IMR-90 (cell line): Measurements from ENCODE around the gene ANHX.

Source experiments
- BHLHE40 ChIP-seq: fragments of 150-350 bp; IDR thresholded peaks from 2 replicates; pipeline ENCODE4 v1.6.1; 2016; ENCODE audit warnings: mild to moderate bottlenecking, low read depth, low read length
- MAFK ChIP-seq: IDR thresholded peaks from 2 replicates; pipeline ENCODE4 v1.6.1; 2012; ENCODE audit warnings: low read depth, low read length, improper control_type of control experiment
- MAZ ChIP-seq: IDR thresholded peaks from 2 replicates; pipeline ENCODE4 v1.6.1; 2012; ENCODE audit warnings: low read depth, mild to moderate bottlenecking, low read length, improper control_type of control experiment, moderate library complexity, borderline replicate concordance
- POLR2A ChIP-seq: IDR thresholded peaks from 2 replicates; pipeline ENCODE4 v1.6.1; 2012; ENCODE audit warnings: mild to moderate bottlenecking, low read depth, low read length
- RAD21 ChIP-seq: IDR thresholded peaks from 2 replicates; pipeline ENCODE4 v1.6.1; 2012; ENCODE audit warnings: low read length, improper control_type of control experiment
- RCOR1 ChIP-seq: IDR thresholded peaks from 2 replicates; pipeline ENCODE4 v1.6.1; 2012; ENCODE audit warnings: mild to moderate bottlenecking, low read length, improper control_type of control experiment; ENCODE audit not compliant: insufficient replicate concordance
- RFX5 ChIP-seq: IDR thresholded peaks from 2 replicates; pipeline ENCODE4 v1.8.0; 2012; ENCODE audit warnings: low read depth, mild to moderate bottlenecking, low read length, moderate library complexity
- SMC3 ChIP-seq: fragments of 150-350 bp; IDR thresholded peaks from 2 replicates; pipeline ENCODE4 v1.6.1; 2016; ENCODE audit warnings: low read depth, mild to moderate bottlenecking, antibody characterized with exemption, low read length, moderate library complexity
- TF ChIP-seq, protein P1 (sequence below): conservative IDR thresholded peaks from 2 replicates; pipeline ENCODE4 v1.5.1; 2012; ENCODE audit warnings: mild to moderate bottlenecking, low read depth, low read length, improper control_type of control experiment
- TF ChIP-seq, protein P2 (sequence below): fragments of 150-350 bp; IDR thresholded peaks from 2 replicates; pipeline ENCODE4 v1.6.1; 2017; ENCODE audit warnings: mild to moderate bottlenecking, antibody characterized with exemption, low read length, low read depth

DNA sequence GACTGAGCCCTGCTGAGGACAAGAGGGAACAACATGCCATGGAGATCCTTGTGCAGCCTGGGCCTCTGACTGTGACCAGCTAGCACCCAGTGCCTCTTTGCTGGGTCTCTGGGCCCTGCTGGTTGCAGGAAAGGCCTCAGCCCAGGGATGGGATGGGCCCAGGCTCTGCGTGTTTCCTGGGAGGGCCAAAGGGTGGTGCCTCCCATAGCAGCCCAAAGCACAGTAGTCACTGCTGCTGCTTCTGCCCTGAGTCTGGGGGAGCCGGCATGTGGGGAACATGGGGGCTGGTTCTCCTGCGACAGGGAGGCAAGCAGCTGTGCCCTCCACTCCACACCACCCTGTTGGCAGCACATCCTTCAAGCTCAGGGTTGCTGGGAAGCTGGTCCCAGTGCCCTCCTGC lies 18.5 kb downstream of the ANHX start:
- TF ChIP-seq, protein P1, sequence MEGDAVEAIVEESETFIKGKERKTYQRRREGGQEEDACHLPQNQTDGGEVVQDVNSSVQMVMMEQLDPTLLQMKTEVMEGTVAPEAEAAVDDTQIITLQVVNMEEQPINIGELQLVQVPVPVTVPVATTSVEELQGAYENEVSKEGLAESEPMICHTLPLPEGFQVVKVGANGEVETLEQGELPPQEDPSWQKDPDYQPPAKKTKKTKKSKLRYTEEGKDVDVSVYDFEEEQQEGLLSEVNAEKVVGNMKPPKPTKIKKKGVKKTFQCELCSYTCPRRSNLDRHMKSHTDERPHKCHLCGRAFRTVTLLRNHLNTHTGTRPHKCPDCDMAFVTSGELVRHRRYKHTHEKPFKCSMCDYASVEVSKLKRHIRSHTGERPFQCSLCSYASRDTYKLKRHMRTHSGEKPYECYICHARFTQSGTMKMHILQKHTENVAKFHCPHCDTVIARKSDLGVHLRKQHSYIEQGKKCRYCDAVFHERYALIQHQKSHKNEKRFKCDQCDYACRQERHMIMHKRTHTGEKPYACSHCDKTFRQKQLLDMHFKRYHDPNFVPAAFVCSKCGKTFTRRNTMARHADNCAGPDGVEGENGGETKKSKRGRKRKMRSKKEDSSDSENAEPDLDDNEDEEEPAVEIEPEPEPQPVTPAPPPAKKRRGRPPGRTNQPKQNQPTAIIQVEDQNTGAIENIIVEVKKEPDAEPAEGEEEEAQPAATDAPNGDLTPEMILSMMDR = no peak
- TF ChIP-seq POLR2A = no peak
- no peak for TF ChIP-seq RAD21
- TF ChIP-seq, protein P2, sequence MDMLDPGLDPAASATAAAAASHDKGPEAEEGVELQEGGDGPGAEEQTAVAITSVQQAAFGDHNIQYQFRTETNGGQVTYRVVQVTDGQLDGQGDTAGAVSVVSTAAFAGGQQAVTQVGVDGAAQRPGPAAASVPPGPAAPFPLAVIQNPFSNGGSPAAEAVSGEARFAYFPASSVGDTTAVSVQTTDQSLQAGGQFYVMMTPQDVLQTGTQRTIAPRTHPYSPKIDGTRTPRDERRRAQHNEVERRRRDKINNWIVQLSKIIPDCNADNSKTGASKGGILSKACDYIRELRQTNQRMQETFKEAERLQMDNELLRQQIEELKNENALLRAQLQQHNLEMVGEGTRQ = no peak
- TF ChIP-seq SMC3 = no peak
- TF ChIP-seq BHLHE40 = no peak
- TF ChIP-seq RFX5 = no peak
- TF ChIP-seq RCOR1 = no peak
- TF ChIP-seq MAZ = no peak
- TF ChIP-seq MAFK = no peak
